ENCODE results near the gene SLC9A9.

SLC9A9 gene

GRCh38 chr3:143363949-143364348, 484.3 kb downstream of the SLC9A9 start:
- no peaks in the 10 kb centered on the region for H3K79me2 ChIP-seq (ENCODE audit: low read length)
- no peaks in the 10 kb centered on the region for H3K27me3 ChIP-seq (ENCODE audit: low read depth, low read length)
- H3K9ac ChIP-seq (ENCODE audit: low read length): no peak overlapping the region
- no peaks in the 10 kb centered on the region for H3K4me1 ChIP-seq (ENCODE audit: low read length)
- H3K9me3 ChIP-seq (ENCODE audit: insufficient read depth, low read length): no peaks in the 10 kb centered on the region
- TF ChIP-seq EZH2phosphoT487 (IDR thresholded peaks at IDR 0.05; ENCODE audit: low read depth): no peak
- TF ChIP-seq, protein P1, sequence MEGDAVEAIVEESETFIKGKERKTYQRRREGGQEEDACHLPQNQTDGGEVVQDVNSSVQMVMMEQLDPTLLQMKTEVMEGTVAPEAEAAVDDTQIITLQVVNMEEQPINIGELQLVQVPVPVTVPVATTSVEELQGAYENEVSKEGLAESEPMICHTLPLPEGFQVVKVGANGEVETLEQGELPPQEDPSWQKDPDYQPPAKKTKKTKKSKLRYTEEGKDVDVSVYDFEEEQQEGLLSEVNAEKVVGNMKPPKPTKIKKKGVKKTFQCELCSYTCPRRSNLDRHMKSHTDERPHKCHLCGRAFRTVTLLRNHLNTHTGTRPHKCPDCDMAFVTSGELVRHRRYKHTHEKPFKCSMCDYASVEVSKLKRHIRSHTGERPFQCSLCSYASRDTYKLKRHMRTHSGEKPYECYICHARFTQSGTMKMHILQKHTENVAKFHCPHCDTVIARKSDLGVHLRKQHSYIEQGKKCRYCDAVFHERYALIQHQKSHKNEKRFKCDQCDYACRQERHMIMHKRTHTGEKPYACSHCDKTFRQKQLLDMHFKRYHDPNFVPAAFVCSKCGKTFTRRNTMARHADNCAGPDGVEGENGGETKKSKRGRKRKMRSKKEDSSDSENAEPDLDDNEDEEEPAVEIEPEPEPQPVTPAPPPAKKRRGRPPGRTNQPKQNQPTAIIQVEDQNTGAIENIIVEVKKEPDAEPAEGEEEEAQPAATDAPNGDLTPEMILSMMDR (IDR thresholded peaks at IDR 0.05; ENCODE audit: low read depth, low read length): no peak
- no peak overlapping the region for H3K4me3 ChIP-seq (ENCODE audit: low read length)
- H3K4me2 ChIP-seq (ENCODE audit: low read length): no peak overlapping the region
- no peaks in the 10 kb centered on the region for H4K20me1 ChIP-seq (ENCODE audit: insufficient read depth, low read length)
- no peak overlapping the region for H2AFZ ChIP-seq (ENCODE audit: low read depth, low read length)
- no peak overlapping the region for H3K27ac ChIP-seq (ENCODE audit: low read length)
- H3K36me3 ChIP-seq (replicated peaks; ENCODE audit: low read depth, low read length): peaks cover 4% of the 10 kb centered on the region

GRCh38 chr3:143363276-143363675, 485.0 kb downstream of the SLC9A9 start:
- H3K79me2 ChIP-seq (ENCODE audit: low read length): no peaks in the 10 kb centered on the region
- no peaks in the 10 kb centered on the region for H3K9me3 ChIP-seq (ENCODE audit: insufficient read depth, low read length)
- H3K27ac ChIP-seq (ENCODE audit: low read length): no peak overlapping the region
- H3K4me3 ChIP-seq (ENCODE audit: low read length): no peak overlapping the region
- peaks cover 4% of the 10 kb centered on the region for H3K36me3 ChIP-seq (replicated peaks; ENCODE audit: low read depth, low read length)
- no peaks in the 10 kb centered on the region for H3K27me3 ChIP-seq (ENCODE audit: low read depth, low read length)
- no peaks in the 10 kb centered on the region for H4K20me1 ChIP-seq (ENCODE audit: insufficient read depth, low read length)
- H3K4me2 ChIP-seq (ENCODE audit: low read length): no peak overlapping the region
- H3K4me1 ChIP-seq (ENCODE audit: low read length): peaks cover 5% of the 10 kb centered on the region
- no peak overlapping the region for H2AFZ ChIP-seq (ENCODE audit: low read depth, low read length)
- TF ChIP-seq EZH2phosphoT487 (IDR thresholded peaks at IDR 0.05; ENCODE audit: low read depth): no peak
- TF ChIP-seq, protein P1 (IDR thresholded peaks at IDR 0.05; ENCODE audit: low read depth, low read length): no peak
- H3K9ac ChIP-seq (ENCODE audit: low read length): no peak overlapping the region

GRCh38 chr3:143362115-143362991, 485.9 kb downstream of the SLC9A9 start:
- no peak overlapping the region for H2AFZ ChIP-seq (ENCODE audit: low read depth, low read length)
- H3K4me2 ChIP-seq (ENCODE audit: low read length): no peak overlapping the region
- H3K4me3 ChIP-seq (ENCODE audit: low read length): no peak overlapping the region
- peaks cover 4% of the 10 kb centered on the region for H3K36me3 ChIP-seq (replicated peaks; ENCODE audit: low read depth, low read length)
- H3K27ac ChIP-seq (ENCODE audit: low read length): no peak overlapping the region
- no peaks in the 10 kb centered on the region for H3K79me2 ChIP-seq (ENCODE audit: low read length)
- peaks cover 7% of the 10 kb centered on the region for H3K4me1 ChIP-seq (ENCODE audit: low read length)
- H3K27me3 ChIP-seq (ENCODE audit: low read depth, low read length): no peaks in the 10 kb centered on the region
- no peak overlapping the region for H3K9ac ChIP-seq (ENCODE audit: low read length)
- no peaks in the 10 kb centered on the region for H4K20me1 ChIP-seq (ENCODE audit: insufficient read depth, low read length)
- TF ChIP-seq, protein P1 (IDR thresholded peaks at IDR 0.05; ENCODE audit: low read depth, low read length): no peak
- TF ChIP-seq EZH2phosphoT487 (IDR thresholded peaks at IDR 0.05; ENCODE audit: low read depth): no peak
- no peaks in the 10 kb centered on the region for H3K9me3 ChIP-seq (ENCODE audit: insufficient read depth, low read length)

DNA sequence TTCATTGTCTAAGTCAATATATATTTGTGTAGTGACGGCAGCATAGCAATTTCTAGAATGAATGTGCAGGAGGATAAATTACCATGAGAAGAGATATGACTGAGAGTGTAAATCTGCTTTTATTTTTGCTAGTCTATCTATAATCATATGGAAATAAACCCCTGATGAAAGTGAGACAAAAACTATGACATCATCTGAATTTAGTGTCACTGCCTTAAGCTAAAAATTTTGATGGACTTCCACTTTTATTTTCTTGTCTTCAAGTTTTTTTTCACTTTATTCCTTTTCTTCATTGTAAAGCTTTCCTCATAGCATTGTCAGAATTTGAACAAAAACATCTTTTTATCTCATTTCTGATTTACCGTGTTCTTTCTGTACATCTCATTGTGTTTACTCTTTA, 486.7 kb downstream of the SLC9A9 start:
- H3K4me3 ChIP-seq (ENCODE audit: low read length): no peak overlapping the region
- H3K4me1 ChIP-seq (ENCODE audit: low read length): peaks cover 7% of the 10 kb centered on the region
- no peaks in the 10 kb centered on the region for H3K9me3 ChIP-seq (ENCODE audit: insufficient read depth, low read length)
- H3K27me3 ChIP-seq (ENCODE audit: low read depth, low read length): no peaks in the 10 kb centered on the region
- H3K27ac ChIP-seq (ENCODE audit: low read length): no peak overlapping the region
- TF ChIP-seq, protein P1 (IDR thresholded peaks at IDR 0.05; ENCODE audit: low read depth, low read length): no peak
- TF ChIP-seq EZH2phosphoT487 (IDR thresholded peaks at IDR 0.05; ENCODE audit: low read depth): no peak
- H3K36me3 ChIP-seq (replicated peaks; ENCODE audit: low read depth, low read length): peaks cover 4% of the 10 kb centered on the region
- H3K9ac ChIP-seq (ENCODE audit: low read length): no peak overlapping the region
- no peaks in the 10 kb centered on the region for H4K20me1 ChIP-seq (ENCODE audit: insufficient read depth, low read length)
- no peaks in the 10 kb centered on the region for H3K79me2 ChIP-seq (ENCODE audit: low read length)
- no peak overlapping the region for H3K4me2 ChIP-seq (ENCODE audit: low read length)
- no peak overlapping the region for H2AFZ ChIP-seq (ENCODE audit: low read depth, low read length)
